ENCODE data around the gene LGI4. TPM values are rescaled to one million over a fixed set of nuclear protein-coding genes. Genes with fewer than 3 reads are reported as not detected.

Gene LGI4
- polyA plus RNA-seq, 1 experiment: 0.25 TPM

DNA sequence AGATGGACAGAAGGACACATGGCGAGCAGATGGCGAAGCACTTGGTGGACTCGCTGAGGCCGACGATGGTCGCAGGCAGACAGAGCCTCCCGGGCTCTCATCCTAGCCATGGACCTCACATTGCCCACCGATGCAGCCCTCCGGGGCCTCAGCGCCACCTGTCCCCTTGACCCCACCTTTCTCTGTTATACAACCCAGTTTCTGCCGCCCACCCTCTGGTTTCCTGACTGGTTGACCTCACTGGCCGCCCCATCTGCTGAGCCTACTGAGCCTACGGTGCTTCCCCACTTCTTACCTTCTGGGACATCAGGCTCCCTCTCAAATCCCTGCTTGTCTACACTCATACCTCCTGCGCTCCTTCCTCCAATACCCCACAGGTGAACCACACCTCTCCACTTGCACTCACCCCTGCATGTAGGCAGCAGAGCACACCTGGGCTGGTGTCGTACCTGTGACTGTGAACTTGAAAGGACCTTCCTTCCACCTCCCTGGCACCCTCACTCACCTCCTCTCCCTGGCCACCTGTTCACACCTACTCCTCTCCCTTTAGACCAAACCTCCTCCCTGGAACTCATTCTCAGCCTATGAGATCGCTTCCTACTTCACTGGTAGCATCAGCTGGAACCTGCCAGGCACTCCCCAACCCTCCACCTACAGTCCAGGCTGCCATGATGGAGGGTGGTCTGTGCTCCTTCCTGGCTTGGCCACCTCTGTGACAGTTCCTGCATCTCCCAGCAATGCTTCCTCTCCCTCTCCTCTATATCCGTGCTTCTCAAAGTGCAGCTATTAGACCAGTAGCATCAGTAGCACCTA lies 57.2 kb downstream of the LGI4 start:
- H3K4me3 ChIP-seq (ENCODE audit: low read depth, low read length): no peak overlapping the region
- ChIA-PET POLR2A (no interaction called here), CTCF (interaction anchor here (1.1 to 1.3 kb wide), 2 partner anchors 11 to 13 kb away, joined by 3 to 5 read pairs; no protein-coding TSS in a partner anchor)
- peaks cover 1% of the 10 kb centered on the region; the same call in 1 of the 2 replicates for H3K27me3 ChIP-seq (ENCODE audit: control insufficient read depth, insufficient read depth, low read length)
- H3K36me3 ChIP-seq (ENCODE audit: control insufficient read depth, insufficient read depth, low read length): no peaks in the 10 kb centered on the region
- DNase-seq (ENCODE audit: low read depth): no peak
- TF ChIP-seq, protein P1, sequence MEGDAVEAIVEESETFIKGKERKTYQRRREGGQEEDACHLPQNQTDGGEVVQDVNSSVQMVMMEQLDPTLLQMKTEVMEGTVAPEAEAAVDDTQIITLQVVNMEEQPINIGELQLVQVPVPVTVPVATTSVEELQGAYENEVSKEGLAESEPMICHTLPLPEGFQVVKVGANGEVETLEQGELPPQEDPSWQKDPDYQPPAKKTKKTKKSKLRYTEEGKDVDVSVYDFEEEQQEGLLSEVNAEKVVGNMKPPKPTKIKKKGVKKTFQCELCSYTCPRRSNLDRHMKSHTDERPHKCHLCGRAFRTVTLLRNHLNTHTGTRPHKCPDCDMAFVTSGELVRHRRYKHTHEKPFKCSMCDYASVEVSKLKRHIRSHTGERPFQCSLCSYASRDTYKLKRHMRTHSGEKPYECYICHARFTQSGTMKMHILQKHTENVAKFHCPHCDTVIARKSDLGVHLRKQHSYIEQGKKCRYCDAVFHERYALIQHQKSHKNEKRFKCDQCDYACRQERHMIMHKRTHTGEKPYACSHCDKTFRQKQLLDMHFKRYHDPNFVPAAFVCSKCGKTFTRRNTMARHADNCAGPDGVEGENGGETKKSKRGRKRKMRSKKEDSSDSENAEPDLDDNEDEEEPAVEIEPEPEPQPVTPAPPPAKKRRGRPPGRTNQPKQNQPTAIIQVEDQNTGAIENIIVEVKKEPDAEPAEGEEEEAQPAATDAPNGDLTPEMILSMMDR (IDR thresholded peaks at IDR 0.05; ENCODE audit: insufficient read depth, low read depth, low read length): no peak

DNA sequence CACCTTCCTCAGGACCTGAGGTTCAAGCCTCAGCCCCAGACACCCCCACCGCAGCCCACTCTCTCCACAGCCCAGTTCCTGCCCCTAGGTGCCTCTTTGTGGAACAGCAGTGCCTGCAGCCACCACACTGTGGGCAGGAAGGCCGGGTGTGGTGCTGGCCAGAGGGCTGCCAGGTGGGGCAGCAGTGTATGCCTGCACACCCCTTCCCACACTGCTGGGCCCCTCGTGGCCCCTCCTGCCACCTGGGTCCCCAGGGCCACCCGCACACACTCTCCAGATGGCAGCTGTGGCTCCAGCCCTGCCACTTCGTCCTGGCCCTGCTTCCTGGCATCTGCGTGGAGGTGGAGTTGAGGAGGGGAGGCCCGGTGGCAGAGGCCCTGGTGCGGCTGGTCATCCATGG lies 58.2 kb downstream of the LGI4 start:
- Histone ChIP-seq H3K4me3 (ENCODE audit: low read depth, low read length) (no peak overlapping the region), H3K27me3 (ENCODE audit: control insufficient read depth, insufficient read depth, low read length) (peaks cover 1% of the 10 kb centered on the region; the same call in 1 of the 2 replicates), H3K36me3 (ENCODE audit: control insufficient read depth, insufficient read depth, low read length) (no peaks in the 10 kb centered on the region)
- DNase-seq (ENCODE audit: low read depth): no peak
- ChIA-PET POLR2A (no interaction called here), CTCF (no interaction called here)
- TF ChIP-seq, protein P1 (IDR thresholded peaks at IDR 0.05; ENCODE audit: insufficient read depth, low read depth, low read length): no peak

DNA sequence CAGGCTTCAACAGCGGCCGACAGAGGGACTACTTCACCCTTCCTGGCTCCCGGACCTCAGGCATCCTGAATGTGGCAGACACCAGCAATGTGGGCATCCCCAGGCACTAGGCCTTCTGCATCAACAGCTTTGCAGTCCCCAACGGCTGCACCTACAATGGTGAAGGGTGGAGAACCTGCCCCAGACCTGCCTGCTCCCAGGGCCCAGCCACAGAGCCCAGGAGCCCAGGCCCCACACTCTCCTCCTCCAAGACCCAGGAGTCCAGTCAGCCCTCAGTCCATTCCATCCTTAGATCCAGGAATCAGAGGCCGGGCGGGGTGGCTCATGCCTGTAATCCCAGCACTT lies 58.9 kb downstream of the LGI4 start:
- H3K4me3 ChIP-seq (ENCODE audit: low read depth, low read length): no peak overlapping the region
- TF ChIP-seq, protein P1 (IDR thresholded peaks at IDR 0.05; ENCODE audit: insufficient read depth, low read depth, low read length): no peak
- H3K36me3 ChIP-seq (ENCODE audit: control insufficient read depth, insufficient read depth, low read length): no peaks in the 10 kb centered on the region
- no peak for DNase-seq (ENCODE audit: low read depth)
- H3K27me3 ChIP-seq (ENCODE audit: control insufficient read depth, insufficient read depth, low read length): peaks cover 1% of the 10 kb centered on the region; the same call in 1 of the 2 replicates
- ChIA-PET CTCF (interaction anchor here (0.8 kb wide), 1 partner anchor 9 kb away, joined by 3 read pairs; no protein-coding TSS in a partner anchor), POLR2A (no interaction called here)

DNA sequence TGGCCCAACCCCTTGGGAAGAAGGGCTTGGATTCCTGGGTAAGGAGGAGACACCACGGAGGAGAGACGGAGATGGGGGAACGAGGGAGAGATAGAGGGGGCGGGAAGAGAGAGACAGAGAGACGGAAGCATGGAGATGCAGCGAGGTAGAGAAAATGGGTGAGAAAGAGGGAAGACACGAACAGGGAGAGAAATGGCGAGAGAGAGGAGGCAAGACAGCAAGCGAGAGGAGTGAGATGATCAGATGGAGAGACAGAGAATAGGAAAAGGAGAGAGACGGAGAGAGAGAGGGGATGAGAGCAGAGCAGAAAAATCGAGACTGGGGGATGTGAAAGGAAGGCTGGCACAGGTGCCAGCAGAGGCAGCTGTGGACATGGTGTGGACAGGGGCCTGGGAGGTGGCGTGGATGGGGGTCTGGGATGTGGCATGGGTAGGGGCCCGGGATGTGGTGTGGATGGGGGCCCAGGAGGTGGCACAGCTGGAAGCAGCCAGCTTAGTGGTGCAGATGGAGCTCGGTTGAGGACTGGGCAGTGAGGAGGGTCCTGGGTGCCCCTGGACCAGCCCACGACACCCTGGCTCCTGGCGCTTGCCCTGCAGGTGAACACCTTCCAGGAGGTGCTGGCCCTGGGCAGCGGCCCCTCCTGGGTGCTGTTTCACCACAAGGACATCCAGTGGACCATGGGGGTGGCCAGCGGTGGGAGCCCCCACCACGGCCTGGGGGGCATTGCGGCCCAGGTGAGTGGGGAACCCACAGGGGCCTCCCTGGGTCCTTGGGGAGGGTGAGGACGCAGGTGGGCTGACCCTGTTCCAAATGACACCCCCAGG lies 59.4 kb downstream of the LGI4 start:
- CTCF ChIA-PET: interaction anchor here (0.7 to 0.8 kb wide), 2 partner anchors 8 to 16 kb away, joined by 3 read pairs; no protein-coding TSS in a partner anchor
- DNase-seq (ENCODE audit: low read depth): no peak
- Histone ChIP-seq H3K4me3 (ENCODE audit: low read depth, low read length) (no peak overlapping the region), H3K27me3 (ENCODE audit: control insufficient read depth, insufficient read depth, low read length) (peaks cover 1% of the 10 kb centered on the region; the same call in 1 of the 2 replicates), H3K36me3 (ENCODE audit: control insufficient read depth, insufficient read depth, low read length) (no peaks in the 10 kb centered on the region)
- POLR2A ChIA-PET: no interaction called here
- TF ChIP-seq, protein P1 (IDR thresholded peaks at IDR 0.05; ENCODE audit: insufficient read depth, low read depth, low read length): no peak

Small RNA genes within 50 kb of the gene (small RNA-seq; reads per million reads assigned to genes)
- not detected for gene AC020907.2 (ENCODE audit: insufficient read length, low read depth, low replicate concordance)

Other genes starting within 250 kb of the LGI4 start
- 1.1 and 1.6 TPM in 2 replicates for gene ZNF30, start 208.2 kb downstream of the LGI4 start, polyA plus RNA-seq (2011; rRNA removed)
- 1.7 and 1.8 TPM in 2 replicates for gene ZNF792, start 170.8 kb downstream of the LGI4 start, polyA plus RNA-seq (2011; rRNA removed)
- 51.0 and 74.9 TPM in 2 replicates for gene GRAMD1A, start 134.7 kb downstream of the LGI4 start, polyA plus RNA-seq (2011; rRNA removed)
- 6.2 and 9.5 TPM in 2 replicates for gene SCN1B, start 104.6 kb downstream of the LGI4 start, polyA plus RNA-seq (2011; rRNA removed)
- not detected in 2 replicates for gene HPN, start 93.3 kb downstream of the LGI4 start, polyA plus RNA-seq (2011; rRNA removed)
- gene FXYD3, start 19.2 kb downstream of the LGI4 start, polyA plus RNA-seq (2011; rRNA removed): not detected in 2 replicates
- 3.8 and 4.0 TPM in 2 replicates for gene FXYD1, start 3.8 kb upstream of the LGI4 start, polyA plus RNA-seq (2011; rRNA removed)
- 0.10 TPM in 1 of 2 replicates, not detected in the other for gene FXYD7, start 8.2 kb upstream of the LGI4 start, polyA plus RNA-seq (2011; rRNA removed)
- 248 and 332 TPM in 2 replicates for gene FXYD5, start 19.7 kb upstream of the LGI4 start, polyA plus RNA-seq (2011; rRNA removed)
- not detected in 2 replicates for gene FAM187B, start 93.7 kb upstream of the LGI4 start, polyA plus RNA-seq (2011; rRNA removed)
- 0.42 and 0.53 TPM in 2 replicates for gene LSR, start 113.9 kb upstream of the LGI4 start, polyA plus RNA-seq (2011; rRNA removed)
- gene USF2, start 133.9 kb upstream of the LGI4 start, polyA plus RNA-seq (2011; rRNA removed): 80.3 and 80.9 TPM in 2 replicates
- gene HAMP, start 147.5 kb upstream of the LGI4 start, polyA plus RNA-seq (2011; rRNA removed): not detected in 2 replicates
- not detected in 2 replicates for gene MAG, start 157.1 kb upstream of the LGI4 start, polyA plus RNA-seq (2011; rRNA removed)
- gene CD22, start 194.1 kb upstream of the LGI4 start, polyA plus RNA-seq (2011; rRNA removed): not detected in 2 replicates
- gene FFAR1, start 212.8 kb upstream of the LGI4 start, polyA plus RNA-seq (2011; rRNA removed): not detected in 2 replicates
- not detected in 2 replicates for gene FFAR3, start 223.4 kb upstream of the LGI4 start, polyA plus RNA-seq (2011; rRNA removed)
- gene GPR42, start 236.0 kb upstream of the LGI4 start, polyA plus RNA-seq (2011; rRNA removed): not detected in 2 replicates

All from BJ (cell line).